ENCODE results near the gene LRRK1. TPM values are rescaled to one million over a fixed set of nuclear protein-coding genes. Genes with fewer than 3 reads are reported as not detected.

LRRK1 gene
- total RNA-seq, 1 donor from 2014 or later = 2.4 TPM

- H3K27me3 Mint-ChIP-seq (ENCODE audit: low read depth) = peaks cover 4% of the 10 kb centered on the region
- H3K4me1 Mint-ChIP-seq (ENCODE audit: low read depth) = no peaks in the 10 kb centered on the region
- no peak overlapping the region for H3K4me3 Mint-ChIP-seq (ENCODE audit: low read depth)
- H3K36me3 Mint-ChIP-seq (ENCODE audit: low read depth) = no peaks in the 10 kb centered on the region
- H3K27ac Mint-ChIP-seq = no peak overlapping the region
- DNase-seq (ENCODE audit: low spot score) = no peak
- no peaks in the 10 kb centered on the region for H3K9me3 Mint-ChIP-seq
- intact Hi-C loops (cut with micrococcal nuclease) = no loop called here
These were observed 18.0 kb downstream of the LRRK1 start for GRCh38 chr15:100937171-100937570.

- Mint-ChIP-seq H3K36me3 (ENCODE audit: low read depth) (no peaks in the 10 kb centered on the region), H3K9me3 (no peaks in the 10 kb centered on the region), H3K27ac (no peak overlapping the region), H3K27me3 (ENCODE audit: low read depth) (peaks cover 2% of the 10 kb centered on the region), H3K4me3 (ENCODE audit: low read depth) (no peak overlapping the region), H3K4me1 (ENCODE audit: low read depth) (no peaks in the 10 kb centered on the region)
- no peak for DNase-seq (ENCODE audit: low spot score)
- intact Hi-C loops (cut with micrococcal nuclease) = no loop called here
These were observed 20.6 kb downstream of the LRRK1 start for GRCh38 chr15:100939791-100940190.

- Mint-ChIP-seq H3K27ac (no peak overlapping the region), H3K4me1 (ENCODE audit: low read depth) (no peaks in the 10 kb centered on the region), H3K27me3 (ENCODE audit: low read depth) (peaks cover 2% of the 10 kb centered on the region), H3K4me3 (ENCODE audit: low read depth) (no peak overlapping the region), H3K36me3 (ENCODE audit: low read depth) (no peaks in the 10 kb centered on the region), H3K9me3 (no peaks in the 10 kb centered on the region)
- intact Hi-C loops (cut with micrococcal nuclease) = no loop called here
- no peak for DNase-seq (ENCODE audit: low spot score)
These were observed 21.7 kb downstream of the LRRK1 start for GRCh38 chr15:100940767-100941379.

GRCh38 chr15:100941536-100941935, 22.4 kb downstream of the LRRK1 start:
- DNase-seq (ENCODE audit: low spot score) = no peak
- intact Hi-C loops (cut with micrococcal nuclease) = no loop called here
- Mint-ChIP-seq H3K36me3 (ENCODE audit: low read depth) (no peaks in the 10 kb centered on the region), H3K27ac (no peak overlapping the region), H3K27me3 (ENCODE audit: low read depth) (peaks cover 2% of the 10 kb centered on the region), H3K4me1 (ENCODE audit: low read depth) (no peaks in the 10 kb centered on the region), H3K9me3 (no peaks in the 10 kb centered on the region), H3K4me3 (ENCODE audit: low read depth) (no peak overlapping the region)

- Mint-ChIP-seq H3K27ac (no peak overlapping the region), H3K4me1 (ENCODE audit: low read depth) (no peaks in the 10 kb centered on the region), H3K9me3 (no peaks in the 10 kb centered on the region), H3K27me3 (ENCODE audit: low read depth) (peaks cover 2% of the 10 kb centered on the region), H3K36me3 (ENCODE audit: low read depth) (no peaks in the 10 kb centered on the region), H3K4me3 (ENCODE audit: low read depth) (no peak overlapping the region)
- DNase-seq (ENCODE audit: low spot score) = no peak
- intact Hi-C loops (cut with micrococcal nuclease) = no loop called here
These were observed 23.7 kb downstream of the LRRK1 start for GRCh38 chr15:100942656-100943425.

GRCh38 chr15:100944244-100944895, 25.2 kb downstream of the LRRK1 start:
- H3K4me1 Mint-ChIP-seq (ENCODE audit: low read depth) = no peaks in the 10 kb centered on the region
- intact Hi-C loops (cut with micrococcal nuclease) = no loop called here
- peaks cover 9% of the 10 kb centered on the region for H3K27me3 Mint-ChIP-seq (ENCODE audit: low read depth)
- H3K27ac Mint-ChIP-seq = no peak overlapping the region
- H3K9me3 Mint-ChIP-seq = no peaks in the 10 kb centered on the region
- H3K4me3 Mint-ChIP-seq (ENCODE audit: low read depth) = no peak overlapping the region
- no peak for DNase-seq (ENCODE audit: low spot score)
- no peaks in the 10 kb centered on the region for H3K36me3 Mint-ChIP-seq (ENCODE audit: low read depth)

GRCh38 chr15:100944986-100945385, 25.8 kb downstream of the LRRK1 start:
- H3K9me3 Mint-ChIP-seq = no peaks in the 10 kb centered on the region
- H3K4me3 Mint-ChIP-seq (ENCODE audit: low read depth) = no peak overlapping the region
- H3K4me1 Mint-ChIP-seq (ENCODE audit: low read depth) = no peaks in the 10 kb centered on the region
- no peaks in the 10 kb centered on the region for H3K36me3 Mint-ChIP-seq (ENCODE audit: low read depth)
- intact Hi-C loops (cut with micrococcal nuclease) = no loop called here
- H3K27ac Mint-ChIP-seq = no peak overlapping the region
- no peak for DNase-seq (ENCODE audit: low spot score)
- peaks cover 12% of the 10 kb centered on the region for H3K27me3 Mint-ChIP-seq (ENCODE audit: low read depth)

- Mint-ChIP-seq H3K4me3 (ENCODE audit: low read depth) (no peak overlapping the region), H3K27ac (no peak overlapping the region), H3K36me3 (ENCODE audit: low read depth) (no peaks in the 10 kb centered on the region), H3K27me3 (ENCODE audit: low read depth) (peaks cover 12% of the 10 kb centered on the region), H3K9me3 (no peaks in the 10 kb centered on the region), H3K4me1 (ENCODE audit: low read depth) (no peaks in the 10 kb centered on the region)
- intact Hi-C loops (cut with micrococcal nuclease) = no loop called here
- DNase-seq (ENCODE audit: low spot score) = no peak
These were observed 28.7 kb downstream of the LRRK1 start for GRCh38 chr15:100947760-100948429.

- no peak overlapping the region for H3K27ac Mint-ChIP-seq
- H3K4me3 Mint-ChIP-seq (ENCODE audit: low read depth) = no peak overlapping the region
- peaks cover 12% of the 10 kb centered on the region for H3K27me3 Mint-ChIP-seq (ENCODE audit: low read depth)
- H3K9me3 Mint-ChIP-seq = no peaks in the 10 kb centered on the region
- H3K36me3 Mint-ChIP-seq (ENCODE audit: low read depth) = no peaks in the 10 kb centered on the region
- intact Hi-C loops (cut with micrococcal nuclease) = no loop called here
- no peaks in the 10 kb centered on the region for H3K4me1 Mint-ChIP-seq (ENCODE audit: low read depth)
- no peak for DNase-seq (ENCODE audit: low spot score)
These were observed 29.2 kb downstream of the LRRK1 start for GRCh38 chr15:100948430-100948762.

- Mint-ChIP-seq H3K27ac (no peak overlapping the region), H3K4me3 (ENCODE audit: low read depth) (no peak overlapping the region), H3K36me3 (ENCODE audit: low read depth) (no peaks in the 10 kb centered on the region), H3K27me3 (ENCODE audit: low read depth) (peaks cover 10% of the 10 kb centered on the region), H3K9me3 (no peaks in the 10 kb centered on the region), H3K4me1 (ENCODE audit: low read depth) (no peaks in the 10 kb centered on the region)
- intact Hi-C loops (cut with micrococcal nuclease) = no loop called here
- no peak for DNase-seq (ENCODE audit: low spot score)
These were observed 30.5 kb downstream of the LRRK1 start for GRCh38 chr15:100949691-100950090.

GRCh38 chr15:100951965-100952364, 32.8 kb downstream of the LRRK1 start:
- no peaks in the 10 kb centered on the region for H3K9me3 Mint-ChIP-seq
- intact Hi-C loops (cut with micrococcal nuclease) = no loop called here
- H3K36me3 Mint-ChIP-seq (ENCODE audit: low read depth) = no peaks in the 10 kb centered on the region
- no peak overlapping the region for H3K4me3 Mint-ChIP-seq (ENCODE audit: low read depth)
- H3K27ac Mint-ChIP-seq = no peak overlapping the region
- DNase-seq (ENCODE audit: low spot score) = no peak
- no peaks in the 10 kb centered on the region for H3K4me1 Mint-ChIP-seq (ENCODE audit: low read depth)
- H3K27me3 Mint-ChIP-seq (ENCODE audit: low read depth) = peaks cover 14% of the 10 kb centered on the region

GRCh38 chr15:100952566-100952965, 33.4 kb downstream of the LRRK1 start:
- no peaks in the 10 kb centered on the region for H3K9me3 Mint-ChIP-seq
- intact Hi-C loops (cut with micrococcal nuclease) = no loop called here
- DNase-seq (ENCODE audit: low spot score) = no peak
- H3K27me3 Mint-ChIP-seq (ENCODE audit: low read depth) = peaks cover 16% of the 10 kb centered on the region
- no peak overlapping the region for H3K4me3 Mint-ChIP-seq (ENCODE audit: low read depth)
- H3K4me1 Mint-ChIP-seq (ENCODE audit: low read depth) = no peaks in the 10 kb centered on the region
- no peak overlapping the region for H3K27ac Mint-ChIP-seq
- H3K36me3 Mint-ChIP-seq (ENCODE audit: low read depth) = no peaks in the 10 kb centered on the region
